Liver (tissue), 3 donors: ENCODE data around the gene PELI3.
A peak's percentile ranks its signal among the peaks of the same experiment; 100 is the strongest.

Source experiments
- ATF3 ChIP-seq: IDR thresholded peaks from 2 replicates; pipeline ENCODE4 v1.6.1; 2016; ENCODE audit warnings: antibody characterized with exemption
- FOXA1 ChIP-seq: IDR thresholded peaks from 2 replicates; pipeline ENCODE4 v1.6.1; 2016; ENCODE audit warnings: antibody characterized with exemption
- HNF4A ChIP-seq, 2 donors: conservative IDR thresholded peaks; 2 replicates each; pipeline ENCODE4 v1.6.1; 2016; ENCODE audit warnings: antibody characterized with exemption in 2 of 2, mild to moderate bottlenecking in 2 of 2
- NR2F2 ChIP-seq: IDR thresholded peaks from 2 replicates; pipeline ENCODE4 v1.6.1; 2016; ENCODE audit warnings: antibody characterized with exemption
- SP1 ChIP-seq: IDR thresholded peaks from 2 replicates; pipeline ENCODE4 v1.6.1; 2018; ENCODE audit warnings: antibody characterized with exemption, mild to moderate bottlenecking
- TF ChIP-seq, protein P1 (sequence below): fragments of 150-350 bp; IDR thresholded peaks from 2 replicates; pipeline ENCODE4 v1.5.1; 2017; ENCODE audit warnings: improper control_type of control experiment, low read depth, low read length; ENCODE audit not compliant: missing input control
- donor health status: healthy.
- donor health status: healthy.

GRCh38 chr11:66421492-66422205 is 45.1 kb upstream of the PELI3 start:
- TF ChIP-seq, protein P1, sequence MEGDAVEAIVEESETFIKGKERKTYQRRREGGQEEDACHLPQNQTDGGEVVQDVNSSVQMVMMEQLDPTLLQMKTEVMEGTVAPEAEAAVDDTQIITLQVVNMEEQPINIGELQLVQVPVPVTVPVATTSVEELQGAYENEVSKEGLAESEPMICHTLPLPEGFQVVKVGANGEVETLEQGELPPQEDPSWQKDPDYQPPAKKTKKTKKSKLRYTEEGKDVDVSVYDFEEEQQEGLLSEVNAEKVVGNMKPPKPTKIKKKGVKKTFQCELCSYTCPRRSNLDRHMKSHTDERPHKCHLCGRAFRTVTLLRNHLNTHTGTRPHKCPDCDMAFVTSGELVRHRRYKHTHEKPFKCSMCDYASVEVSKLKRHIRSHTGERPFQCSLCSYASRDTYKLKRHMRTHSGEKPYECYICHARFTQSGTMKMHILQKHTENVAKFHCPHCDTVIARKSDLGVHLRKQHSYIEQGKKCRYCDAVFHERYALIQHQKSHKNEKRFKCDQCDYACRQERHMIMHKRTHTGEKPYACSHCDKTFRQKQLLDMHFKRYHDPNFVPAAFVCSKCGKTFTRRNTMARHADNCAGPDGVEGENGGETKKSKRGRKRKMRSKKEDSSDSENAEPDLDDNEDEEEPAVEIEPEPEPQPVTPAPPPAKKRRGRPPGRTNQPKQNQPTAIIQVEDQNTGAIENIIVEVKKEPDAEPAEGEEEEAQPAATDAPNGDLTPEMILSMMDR: no peak
- TF ChIP-seq FOXA1 (no peak), NR2F2 (peak; percentile 40), SP1 (no peak), HNF4A (conservative IDR thresholded peaks at IDR 0.05) (no peak), ATF3 (no peak)
